ENCODE measurements around the gene SDSL. TPM values are rescaled to one million over a fixed set of nuclear protein-coding genes. Genes with fewer than 3 reads are reported as not detected.

The SDSL gene
- total and polyA plus RNA-seq, 10 of the 15 experiments (the other 5 are each of a cell fraction or from before 2014, with no cell fraction given), result 0.18 to 4.4 (median 1.0) TPM

GRCh38 chr12:113378291-113378690 lies 43.9 kb upstream of the SDSL start:
- H3K9me3 ChIP-seq (replicated peaks; ENCODE audit: control insufficient read depth, insufficient read depth, low read length), result no peaks in the 10 kb centered on the region; the same call in 2 of the 3 replicates
- 100% methylated on average over 3 of the region's 3 CpGs for WGBS (ENCODE audit: insufficient coverage, insufficient replicate concordance, low lambda C conversion rate, missing lambda C conversion rate)
- intact Hi-C loops (cut with micrococcal nuclease; ENCODE audit: unreplicated experiment), result no loop called here
- H3K9ac ChIP-seq (ENCODE audit: control insufficient read depth, insufficient read depth, low read length), result no peak overlapping the region
- no peak overlapping the region for H3K4me2 ChIP-seq (ENCODE audit: control insufficient read depth, insufficient read depth)
- H3K27me3 ChIP-seq (replicated peaks in 1 of 2; ENCODE audit: control insufficient read depth in 2 of 2, insufficient read depth in 2 of 2, low read length in 1 of 2), result no peaks in the 10 kb centered on the region
- FAIRE-seq (no peak), ATAC-seq (no peak), DNase-seq (ENCODE audit: low read depth, low spot score) (no peak)
- in situ Hi-C loops (cut with MboI), result no loop called here
- no peak overlapping the region for H3K27ac ChIP-seq (ENCODE audit: control insufficient read depth, insufficient read depth)
- RAD21 ChIA-PET (ENCODE audit: unreplicated experiment), result no interaction called here
- no peaks in the 10 kb centered on the region for H3K79me2 ChIP-seq (ENCODE audit: control insufficient read depth, insufficient read depth, low read length)
- H3K36me3 ChIP-seq (ENCODE audit: control insufficient read depth in 2 of 2, insufficient read depth in 2 of 2, low read length in 1 of 2), result no peaks in the 10 kb centered on the region; a peak in 2 of 4 replicates
- no peaks in the 10 kb centered on the region for H3K4me1 ChIP-seq (ENCODE audit: control insufficient read depth, insufficient read depth, low read length)
- H2AFZ ChIP-seq (ENCODE audit: control insufficient read depth, low read depth, low read length), result no peak overlapping the region
- CTCF ChIA-PET, result no interaction called here
- TF ChIP-seq CHD4 (IDR thresholded peaks at IDR 0.05) (no peak), MTA2 (IDR thresholded peaks at IDR 0.05; ENCODE audit: low read depth) (no peak), SKIL (IDR thresholded peaks at IDR 0.05; ENCODE audit: low read depth, poor library complexity, severe bottlenecking) (no peak), BCL11A (IDR thresholded peaks at IDR 0.05; ENCODE audit: low read depth, low read length) (no peak), NBN (IDR thresholded peaks at IDR 0.05) (no peak), SREBF1 (IDR thresholded peaks at IDR 0.05; ENCODE audit: low read length) (no peak)
- POLR2A ChIA-PET, result interaction anchor here (0.7 kb wide), 1 partner anchor 15 kb away, joined by 3 read pairs; no protein-coding TSS in a partner anchor
- SMC1A ChIA-PET (ENCODE audit: uncharacterized antibody, unreplicated experiment), result no interaction called here
- no peak overlapping the region for H3K4me3 ChIP-seq
- no TSS peak for BruUV-seq (replicated peaks)
- H4K20me1 ChIP-seq (ENCODE audit: control insufficient read depth, insufficient read depth), result no peaks in the 10 kb centered on the region

- no peak overlapping the region for H3K27ac ChIP-seq (ENCODE audit: control insufficient read depth, insufficient read depth)
- no peak overlapping the region for H3K9ac ChIP-seq (ENCODE audit: control insufficient read depth, insufficient read depth, low read length)
- TF ChIP-seq JUND (IDR thresholded peaks at IDR 0.05; ENCODE audit: low read depth, low read length) (no peak), ZSCAN29 (IDR thresholded peaks at IDR 0.05) (no peak), ZNF592 (IDR thresholded peaks at IDR 0.05) (no peak), RAD51 (IDR thresholded peaks at IDR 0.05) (no peak), NR2F1 (conservative IDR thresholded peaks at IDR 0.05) (no peak), SUPT20H (IDR thresholded peaks at IDR 0.05; ENCODE audit: borderline replicate concordance, control insufficient read depth, low read depth, low read length) (no peak), POLR2AphosphoS2 (IDR thresholded peaks at IDR 0.05; ENCODE audit: low read depth, low read length) (no peak), TCF7 (IDR thresholded peaks at IDR 0.05; ENCODE audit: borderline replicate concordance) (no peak)
- no peak overlapping the region for H3K4me3 ChIP-seq
- ATAC-seq, result no peak
- ChIA-PET SMC1A (ENCODE audit: uncharacterized antibody, unreplicated experiment) (no interaction called here), POLR2A (no interaction called here), CTCF (interaction anchor here (0.6 kb wide), 1 partner anchor 1009 kb away, joined by 4 read pairs; no protein-coding TSS in a partner anchor), RAD21 (ENCODE audit: unreplicated experiment) (no interaction called here)
- DNase-seq (ENCODE audit: low read depth, low spot score), result no peak
- H3K9me3 ChIP-seq (replicated peaks; ENCODE audit: control insufficient read depth, insufficient read depth, low read length), result no peaks in the 10 kb centered on the region
- no peaks in the 10 kb centered on the region; a peak in 1 of 4 replicates for H3K36me3 ChIP-seq (ENCODE audit: control insufficient read depth in 2 of 2, insufficient read depth in 2 of 2, low read length in 1 of 2)
- no peaks in the 10 kb centered on the region for H3K79me2 ChIP-seq (ENCODE audit: control insufficient read depth, insufficient read depth, low read length)
- FAIRE-seq, result no peak
- in situ Hi-C loops (cut with MboI), result no loop called here
- no peaks in the 10 kb centered on the region; the same call in 1 of the 2 replicates for H3K4me1 ChIP-seq (ENCODE audit: control insufficient read depth, insufficient read depth, low read length)
- WGBS (ENCODE audit: insufficient coverage, insufficient replicate concordance, low lambda C conversion rate, missing lambda C conversion rate), result 88% methylated on average over 10 of the region's 11 CpGs
- H2AFZ ChIP-seq (ENCODE audit: control insufficient read depth, low read depth, low read length), result no peak overlapping the region
- no TSS peak for BruUV-seq (replicated peaks)
- H3K4me2 ChIP-seq (ENCODE audit: control insufficient read depth, insufficient read depth), result no peak overlapping the region
- no peaks in the 10 kb centered on the region for H4K20me1 ChIP-seq (ENCODE audit: control insufficient read depth, insufficient read depth)
- intact Hi-C loops (cut with micrococcal nuclease; ENCODE audit: unreplicated experiment), result no loop called here
- H3K27me3 ChIP-seq (replicated peaks in 1 of 2; ENCODE audit: control insufficient read depth in 2 of 2, insufficient read depth in 2 of 2, low read length in 1 of 2), result no peaks in the 10 kb centered on the region
Observed at GRCh38 chr12:113381220-113381619, 41.0 kb upstream of the SDSL start.
